ENCODE measurements around the gene HOXA2.

HOXA2 gene

DNA sequence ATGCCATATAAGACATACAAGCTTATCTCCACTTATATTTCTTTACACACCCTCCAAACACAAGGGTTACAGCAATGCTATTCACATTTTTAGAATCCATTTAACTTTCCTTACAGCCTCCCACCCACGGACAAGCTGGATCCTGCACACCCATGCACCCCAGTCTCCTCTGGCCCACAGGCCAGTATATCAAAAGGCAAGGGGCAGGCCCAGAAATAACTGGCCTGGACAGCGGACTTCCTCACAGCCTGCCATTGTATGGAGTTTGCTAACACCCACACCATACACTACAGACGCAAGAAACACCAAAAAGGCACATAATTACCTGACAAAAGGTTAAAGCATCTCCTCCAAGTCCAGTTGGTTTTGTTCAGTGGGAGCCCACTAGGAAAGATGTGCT is 16.1 kb upstream of the HOXA2 start:
- Histone ChIP-seq H3K27me3 (ENCODE audit: low read length) (no peaks in the 10 kb centered on the region), H3K4me2 (ENCODE audit: low read depth, low read length, poor library complexity, severe bottlenecking) (no peak overlapping the region), H3K79me2 (ENCODE audit: insufficient read depth, low read length) (no peaks in the 10 kb centered on the region), H3K9ac (ENCODE audit: low read length) (no peak overlapping the region), H3K9me2 (replicated peaks; ENCODE audit: insufficient read depth, low read length) (no peaks in the 10 kb centered on the region), H3K4me3 (ENCODE audit: insufficient read depth, low read length, poor library complexity, severe bottlenecking) (no peak overlapping the region), H3K9me3 (ENCODE audit: insufficient read depth, low read length) (no peaks in the 10 kb centered on the region), H3F3A (ENCODE audit: insufficient read depth) (no peaks in the 10 kb centered on the region), H2AFZ (ENCODE audit: low read depth, low read length, severe bottlenecking) (no peak overlapping the region), H3K27ac (ENCODE audit: low read depth, low read length) (no peak overlapping the region), H3K36me3 (ENCODE audit: low read length) (no peaks in the 10 kb centered on the region), H4K20me1 (ENCODE audit: low read depth, low read length) (no peaks in the 10 kb centered on the region)
- no peak for TF ChIP-seq EZH2phosphoT487 (conservative IDR thresholded peaks at IDR 0.05; ENCODE audit: low read length)
- TF ChIP-seq, protein P1, sequence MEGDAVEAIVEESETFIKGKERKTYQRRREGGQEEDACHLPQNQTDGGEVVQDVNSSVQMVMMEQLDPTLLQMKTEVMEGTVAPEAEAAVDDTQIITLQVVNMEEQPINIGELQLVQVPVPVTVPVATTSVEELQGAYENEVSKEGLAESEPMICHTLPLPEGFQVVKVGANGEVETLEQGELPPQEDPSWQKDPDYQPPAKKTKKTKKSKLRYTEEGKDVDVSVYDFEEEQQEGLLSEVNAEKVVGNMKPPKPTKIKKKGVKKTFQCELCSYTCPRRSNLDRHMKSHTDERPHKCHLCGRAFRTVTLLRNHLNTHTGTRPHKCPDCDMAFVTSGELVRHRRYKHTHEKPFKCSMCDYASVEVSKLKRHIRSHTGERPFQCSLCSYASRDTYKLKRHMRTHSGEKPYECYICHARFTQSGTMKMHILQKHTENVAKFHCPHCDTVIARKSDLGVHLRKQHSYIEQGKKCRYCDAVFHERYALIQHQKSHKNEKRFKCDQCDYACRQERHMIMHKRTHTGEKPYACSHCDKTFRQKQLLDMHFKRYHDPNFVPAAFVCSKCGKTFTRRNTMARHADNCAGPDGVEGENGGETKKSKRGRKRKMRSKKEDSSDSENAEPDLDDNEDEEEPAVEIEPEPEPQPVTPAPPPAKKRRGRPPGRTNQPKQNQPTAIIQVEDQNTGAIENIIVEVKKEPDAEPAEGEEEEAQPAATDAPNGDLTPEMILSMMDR (IDR thresholded peaks at IDR 0.05; ENCODE audit: insufficient read depth, low read length, poor library complexity, severe bottlenecking): no peak

DNA sequence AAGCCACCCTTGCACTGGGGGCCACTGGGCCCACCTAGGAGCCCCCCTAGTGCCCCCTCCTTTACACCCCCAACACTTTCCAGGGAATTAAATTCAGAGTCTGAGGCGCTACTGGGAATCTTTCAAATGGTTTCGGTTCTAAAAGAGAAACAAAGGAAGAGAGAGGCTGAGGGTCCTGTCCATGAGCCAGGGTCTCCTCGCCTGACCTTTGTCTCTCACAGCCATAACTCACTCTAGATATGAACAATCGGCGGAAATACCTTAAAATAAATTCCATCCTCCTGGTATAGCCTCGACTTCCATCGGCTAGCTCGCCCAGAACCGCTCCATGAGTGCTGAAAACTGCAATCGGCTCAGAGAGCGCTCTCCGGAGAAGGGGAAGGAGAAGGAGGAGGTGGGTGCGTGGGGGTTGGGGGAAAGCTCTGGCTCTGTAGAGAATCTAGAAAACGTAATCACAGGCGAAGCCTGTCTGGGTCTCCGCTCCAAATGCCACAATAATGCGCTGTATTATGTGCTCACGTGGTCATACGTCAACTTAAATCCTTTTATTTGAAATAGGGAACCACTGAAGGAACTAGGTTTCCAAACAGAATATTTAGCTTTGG is 15.5 kb upstream of the HOXA2 start:
- H3K9me3 ChIP-seq (ENCODE audit: insufficient read depth, low read length): no peaks in the 10 kb centered on the region
- H3K27me3 ChIP-seq (ENCODE audit: low read length): no peaks in the 10 kb centered on the region
- TF ChIP-seq, protein P1 (IDR thresholded peaks at IDR 0.05; ENCODE audit: insufficient read depth, low read length, poor library complexity, severe bottlenecking): no peak
- no peak for TF ChIP-seq EZH2phosphoT487 (conservative IDR thresholded peaks at IDR 0.05; ENCODE audit: low read length)
- no peaks in the 10 kb centered on the region for H3K79me2 ChIP-seq (ENCODE audit: insufficient read depth, low read length)
- no peaks in the 10 kb centered on the region for H3K36me3 ChIP-seq (ENCODE audit: low read length)
- H4K20me1 ChIP-seq (ENCODE audit: low read depth, low read length): no peaks in the 10 kb centered on the region
- H3K4me3 ChIP-seq (ENCODE audit: insufficient read depth, low read length, poor library complexity, severe bottlenecking): no peak overlapping the region
- H3K4me2 ChIP-seq (ENCODE audit: low read depth, low read length, poor library complexity, severe bottlenecking): no peak overlapping the region
- H3F3A ChIP-seq (ENCODE audit: insufficient read depth): no peaks in the 10 kb centered on the region
- H3K9me2 ChIP-seq (replicated peaks; ENCODE audit: insufficient read depth, low read length): no peaks in the 10 kb centered on the region
- H3K27ac ChIP-seq (ENCODE audit: low read depth, low read length): no peak overlapping the region
- no peak overlapping the region for H3K9ac ChIP-seq (ENCODE audit: low read length)
- no peak overlapping the region for H2AFZ ChIP-seq (ENCODE audit: low read depth, low read length, severe bottlenecking)

DNA sequence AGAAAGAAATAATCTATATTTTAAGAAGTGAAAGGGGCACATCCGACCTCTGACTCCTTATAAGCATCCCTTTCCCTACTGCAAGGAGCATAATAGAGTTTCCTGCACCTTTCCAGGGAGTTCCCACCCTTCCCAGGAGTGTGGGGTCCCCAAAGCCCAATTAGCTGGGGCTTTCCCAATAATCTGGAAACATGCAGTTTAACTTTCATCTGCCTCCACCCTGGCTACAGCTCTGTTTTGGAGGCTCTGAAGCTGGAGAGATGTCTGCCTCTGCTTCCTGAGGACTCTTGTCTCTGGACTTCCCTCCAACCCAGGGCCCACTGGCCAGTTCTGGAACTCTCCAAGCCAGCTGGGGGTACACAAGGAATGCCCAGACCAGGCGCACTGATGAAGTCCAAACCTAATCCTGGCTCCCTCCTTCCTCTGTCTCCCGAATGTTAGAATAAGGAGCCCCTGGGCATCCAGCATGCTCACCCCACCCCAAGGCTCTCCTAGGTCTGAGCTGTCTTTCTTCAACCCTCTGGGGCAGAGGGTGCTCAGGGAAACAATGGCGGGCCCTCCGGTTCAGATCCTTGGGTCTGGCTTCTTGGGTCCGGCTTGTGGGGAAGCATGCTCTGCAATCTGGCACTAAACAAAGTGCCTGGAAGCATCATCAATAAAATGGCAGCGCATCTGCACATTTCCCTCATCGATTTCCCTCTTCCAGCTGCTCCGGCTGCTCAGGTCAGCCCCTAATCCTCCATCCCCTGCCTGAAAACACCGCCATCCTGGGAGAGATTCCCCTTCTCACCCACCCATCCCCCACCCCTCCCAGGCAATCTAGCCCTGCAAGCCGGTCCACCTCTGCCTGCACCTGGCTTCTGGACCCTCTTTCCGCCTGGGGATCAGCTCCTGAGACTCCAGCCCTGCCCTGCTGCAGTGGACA is 14.7 kb upstream of the HOXA2 start:
- H3K27ac ChIP-seq (ENCODE audit: low read depth, low read length): no peak overlapping the region
- H3K36me3 ChIP-seq (ENCODE audit: low read length): no peaks in the 10 kb centered on the region
- no peaks in the 10 kb centered on the region for H3K79me2 ChIP-seq (ENCODE audit: insufficient read depth, low read length)
- no peak overlapping the region for H3K4me3 ChIP-seq (ENCODE audit: insufficient read depth, low read length, poor library complexity, severe bottlenecking)
- H3K4me2 ChIP-seq (ENCODE audit: low read depth, low read length, poor library complexity, severe bottlenecking): no peak overlapping the region
- no peak for TF ChIP-seq EZH2phosphoT487 (conservative IDR thresholded peaks at IDR 0.05; ENCODE audit: low read length)
- TF ChIP-seq, protein P1 (IDR thresholded peaks at IDR 0.05; ENCODE audit: insufficient read depth, low read length, poor library complexity, severe bottlenecking): no peak
- H2AFZ ChIP-seq (ENCODE audit: low read depth, low read length, severe bottlenecking): no peak overlapping the region
- no peaks in the 10 kb centered on the region for H3F3A ChIP-seq (ENCODE audit: insufficient read depth)
- H3K27me3 ChIP-seq (ENCODE audit: low read length): no peaks in the 10 kb centered on the region
- no peak overlapping the region for H3K9ac ChIP-seq (ENCODE audit: low read length)
- no peaks in the 10 kb centered on the region for H3K9me3 ChIP-seq (ENCODE audit: insufficient read depth, low read length)
- H3K9me2 ChIP-seq (replicated peaks; ENCODE audit: insufficient read depth, low read length): no peaks in the 10 kb centered on the region
- H4K20me1 ChIP-seq (ENCODE audit: low read depth, low read length): no peaks in the 10 kb centered on the region

All from SU-DHL-6 (cell line).